HG03103 (cell line): Measurements from ENCODE around the gene L3MBTL1.

Source experiments
- ATAC-seq: cut with Tn5 transposase; IDR thresholded peaks from one replicate; pipeline ENCODE4 v1.9.1; 2021; ENCODE audit warnings: low read depth; ENCODE audit not compliant: unreplicated experiment

Gene L3MBTL1

GRCh38 chr20:43534791-43535350 lies 27.4 kb downstream of the L3MBTL1 start:
- ATAC-seq = no peak

DNA sequence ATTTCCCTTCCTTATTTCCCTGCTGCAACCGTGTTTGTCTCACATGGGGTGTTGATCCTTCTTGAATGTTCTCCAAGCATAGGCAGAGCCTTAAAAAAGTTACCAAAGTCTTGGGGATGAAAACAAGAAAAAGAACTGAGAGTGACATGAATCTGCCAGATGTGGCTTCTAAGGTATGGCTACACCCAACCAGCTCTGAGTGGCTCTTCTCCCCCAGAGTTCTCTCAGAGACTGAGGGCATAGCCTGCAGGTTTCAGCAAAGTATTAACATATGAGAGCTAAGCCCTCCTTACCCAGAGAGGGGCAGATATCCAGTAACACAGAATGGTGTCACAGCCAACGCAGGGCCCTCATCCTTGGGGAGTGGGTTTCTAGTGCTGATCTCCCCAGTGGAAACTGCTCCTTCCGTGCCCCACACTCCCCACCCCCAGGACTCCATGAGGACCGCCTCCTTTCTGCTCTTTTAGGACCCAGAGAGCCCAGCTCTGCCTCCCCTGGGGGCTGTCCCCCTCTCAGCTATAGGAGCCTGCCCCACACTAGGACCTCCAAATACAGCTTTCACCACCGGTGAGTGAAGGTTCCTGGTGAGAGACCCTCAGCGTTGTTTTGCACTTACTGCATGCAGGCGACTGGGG lies 28.0 kb downstream of the L3MBTL1 start:
- no peak for ATAC-seq

GRCh38 chr20:43536041-43536816 lies 28.7 kb downstream of the L3MBTL1 start:
- ATAC-seq = no peak

GRCh38 chr20:43536817-43537440 lies 29.4 kb downstream of the L3MBTL1 start:
- no peak for ATAC-seq

GRCh38 chr20:43537921-43538877 lies 30.7 kb downstream of the L3MBTL1 start:
- no peak for ATAC-seq

GRCh38 chr20:43538878-43539700 lies 31.6 kb downstream of the L3MBTL1 start:
- ATAC-seq = no peak

DNA sequence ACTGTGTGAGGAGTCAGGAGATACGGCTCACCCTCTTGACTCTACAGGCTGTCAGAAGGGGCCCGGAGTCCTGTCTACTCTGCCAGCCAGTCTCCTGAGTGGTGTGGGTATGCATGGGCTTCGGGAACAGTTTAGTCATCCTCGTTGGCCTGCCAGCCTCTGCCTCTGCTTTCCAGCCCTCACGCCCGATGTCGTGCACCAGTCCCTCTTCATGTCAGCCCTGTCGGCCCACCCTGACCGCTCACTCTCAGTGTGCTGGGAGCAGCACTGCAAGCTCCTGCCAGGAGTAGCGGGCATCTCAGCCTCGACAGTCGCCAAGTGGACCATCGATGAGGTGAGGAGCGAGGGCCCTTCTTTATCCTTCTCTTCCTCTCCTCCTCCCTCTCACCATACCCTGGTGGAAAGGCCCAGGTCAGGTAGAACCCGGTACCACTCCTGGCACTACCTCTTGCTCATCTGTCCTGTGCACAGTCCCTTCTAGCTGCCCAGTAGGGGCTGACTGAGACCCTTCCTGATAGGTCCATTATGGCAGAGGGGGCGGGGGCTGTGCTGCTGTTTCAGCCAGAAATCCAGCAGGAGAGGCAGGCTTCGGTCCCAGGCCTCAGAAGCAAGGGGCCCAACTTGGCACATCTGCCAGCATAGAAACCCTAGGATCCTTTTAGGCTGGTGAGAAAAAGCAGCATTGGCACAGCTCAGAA lies 32.6 kb downstream of the L3MBTL1 start:
- ATAC-seq = no peak

DNA sequence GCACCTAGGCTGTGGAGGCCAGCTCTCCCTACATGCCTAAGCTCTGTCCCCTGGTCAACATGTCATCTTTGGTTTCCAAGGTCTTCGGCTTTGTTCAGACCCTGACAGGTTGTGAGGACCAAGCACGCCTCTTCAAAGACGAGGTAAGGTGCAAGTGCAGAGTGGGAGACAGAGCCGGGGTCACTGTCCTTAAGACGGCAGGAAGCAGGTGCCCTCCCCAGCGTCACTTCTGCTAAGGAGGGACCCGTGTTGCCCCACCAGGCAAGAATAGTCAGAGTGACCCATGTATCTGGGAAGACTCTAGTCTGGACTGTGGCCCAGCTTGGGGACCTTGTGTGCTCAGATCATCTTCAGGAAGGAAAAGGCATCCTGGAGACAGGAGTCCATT lies 33.2 kb downstream of the L3MBTL1 start:
- no peak for ATAC-seq

GRCh38 chr20:43541214-43541613 lies 33.7 kb downstream of the L3MBTL1 start:
- no peak for ATAC-seq

GRCh38 chr20:43542161-43542560 lies 34.7 kb downstream of the L3MBTL1 start:
- no peak for ATAC-seq

DNA sequence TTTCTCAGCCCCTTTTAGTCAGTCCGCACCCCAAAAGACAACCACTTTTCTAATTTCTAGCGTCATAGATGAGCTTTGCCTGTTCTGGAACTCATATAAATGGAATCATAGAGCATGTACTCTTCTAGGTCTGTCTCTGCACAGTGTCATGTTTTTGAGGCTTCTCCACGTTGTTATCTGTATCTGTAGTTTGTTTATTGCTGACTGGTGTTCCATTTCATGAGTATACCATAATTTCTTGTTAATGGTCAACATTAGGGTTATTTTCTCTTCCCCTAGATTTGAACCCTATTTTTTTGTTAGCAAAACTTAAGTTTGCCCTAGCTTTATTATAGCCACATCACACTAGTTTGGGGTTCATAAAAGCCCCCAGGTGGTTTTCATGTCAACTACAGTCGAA lies 35.2 kb downstream of the L3MBTL1 start:
- no peak for ATAC-seq

GRCh38 chr20:43543138-43543537 lies 35.6 kb downstream of the L3MBTL1 start:
- no peak for ATAC-seq

GRCh38 chr20:43544501-43544900 lies 37.0 kb downstream of the L3MBTL1 start:
- no peak for ATAC-seq

GRCh38 chr20:43545837-43546578 lies 38.5 kb downstream of the L3MBTL1 start:
- no peak for ATAC-seq

DNA sequence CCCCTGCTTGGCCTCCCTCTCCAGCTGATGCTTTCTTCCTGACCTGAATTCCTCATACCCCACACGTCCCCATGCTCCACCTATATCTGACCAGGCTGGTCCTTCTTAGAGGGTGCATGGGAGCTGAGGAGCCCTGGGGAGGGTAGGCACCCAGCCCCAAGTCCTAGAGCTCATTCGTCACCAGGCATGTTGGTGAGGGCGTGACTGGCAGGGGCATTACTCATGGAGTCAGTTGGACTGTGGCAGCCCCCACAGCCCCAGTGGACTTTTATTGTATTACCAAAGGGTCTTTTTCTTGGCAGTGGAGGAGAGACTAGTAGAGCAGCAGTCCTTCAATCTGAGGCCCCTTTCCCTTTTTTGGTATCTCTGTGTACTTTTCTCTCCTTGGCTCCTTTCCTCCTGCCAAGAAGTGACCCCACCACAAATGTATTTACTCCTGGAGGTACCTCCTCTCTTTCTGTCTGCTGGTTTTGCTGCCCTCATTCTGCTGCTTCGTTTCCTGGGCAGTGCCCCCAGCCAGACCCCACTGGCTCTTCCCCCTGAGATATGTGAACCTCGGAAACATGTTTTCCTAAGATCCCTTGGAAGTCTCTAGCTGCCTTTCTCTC lies 40.9 kb downstream of the L3MBTL1 start:
- no peak for ATAC-seq

GRCh38 chr20:43549416-43550065 lies 42.0 kb downstream of the L3MBTL1 start:
- ATAC-seq = no peak

DNA sequence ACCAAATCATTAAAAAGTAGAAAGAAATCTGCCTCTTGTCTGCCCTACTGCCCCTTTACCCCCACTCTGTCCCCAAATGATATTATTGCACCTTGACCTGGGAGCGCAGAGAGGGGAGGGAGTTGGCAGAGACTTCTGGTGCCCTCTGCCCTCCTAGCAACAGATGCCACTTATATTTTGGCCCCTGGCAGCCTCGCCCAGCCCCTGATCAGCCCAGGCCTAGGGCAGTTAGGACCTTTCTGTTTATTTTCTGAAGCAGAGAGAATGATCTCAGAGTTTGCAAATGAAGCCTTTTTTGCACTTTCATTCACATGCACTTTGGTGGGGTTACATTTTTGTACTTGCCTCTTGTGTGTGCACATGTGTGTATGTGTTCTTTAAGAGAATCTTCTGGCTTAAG lies 43.0 kb downstream of the L3MBTL1 start:
- no peak for ATAC-seq
